GM23338 (cell line): ENCODE measurements around the gene RAD54L. TPM values are rescaled to one million over a fixed set of nuclear protein-coding genes. Genes with fewer than 3 reads are reported as not detected.

ENCODE experiments used
- ATAC-seq: fragments of 200-7000 bp; cut with Tn5 transposase; 3 replicates; pipeline ENCODE4 v1.9.1; 2020
- DNase-seq: peaks from one replicate; pipeline ENCODE4 v3.0.0-alpha.2; 2015; ENCODE audit warnings: low spot score
- H2AFZ ChIP-seq: fragments of 200-600 bp; sonication (generic); 2 replicates; pipeline ENCODE4 v1.8.0; 2016; ENCODE audit warnings: antibody characterized with exemption, mild to moderate bottlenecking, moderate library complexity
- H3F3A ChIP-seq: fragments of 200-600 bp; sonication (generic); replicated peaks from 2 replicates; pipeline ENCODE4 v1.8.0; 2017; ENCODE audit warnings: antibody characterized with exemption, mixed run types, low read depth
- H3K27ac ChIP-seq: fragments of 200-600 bp; sonication (generic); 2 replicates; pipeline ENCODE4 v1.6.1; 2016; ENCODE audit warnings: low read depth
- H3K27me3 ChIP-seq: fragments of 200-600 bp; sonication (generic); 2 replicates; pipeline ENCODE4 v1.8.0; 2016; ENCODE audit warnings: mild to moderate bottlenecking, mixed run types, moderate library complexity; ENCODE audit not compliant: insufficient read depth
- H3K36me3 ChIP-seq: fragments of 200-600 bp; sonication (generic); 2 replicates; pipeline ENCODE4 v1.8.0; 2016; ENCODE audit warnings: mild to moderate bottlenecking; ENCODE audit not compliant: insufficient read depth
- H3K4me1 ChIP-seq: fragments of 200-600 bp; sonication (generic); 2 replicates; pipeline ENCODE4 v1.8.0; 2016; ENCODE audit warnings: mild to moderate bottlenecking, moderate library complexity; ENCODE audit not compliant: insufficient read depth
- H3K4me2 ChIP-seq: fragments of 200-600 bp; sonication (generic); 2 replicates; pipeline ENCODE4 v1.7.1; 2017; ENCODE audit warnings: mixed run types
- H3K4me3 ChIP-seq: fragments of 200-600 bp; sonication (generic); 2 replicates; pipeline ENCODE4 v1.6.1; 2016; ENCODE audit warnings: mixed run types
- H3K79me2 ChIP-seq: fragments of 200-600 bp; sonication (generic); replicated peaks from 2 replicates; pipeline ENCODE4 v1.8.0; 2017; ENCODE audit warnings: mild to moderate bottlenecking; ENCODE audit not compliant: insufficient read depth
- H3K9me2 ChIP-seq: fragments of 200-600 bp; sonication (generic); 2 replicates; pipeline ENCODE4 v1.8.0; 2017; ENCODE audit not compliant: insufficient read depth
- H4K20me1 ChIP-seq: fragments of 200-600 bp; sonication (generic); replicated peaks from 2 replicates; pipeline ENCODE4 v1.8.0; 2017; ENCODE audit warnings: mild to moderate bottlenecking; ENCODE audit not compliant: insufficient read depth
- H3K27ac Mint-ChIP-seq: 2 replicates; pipeline ENCODE4 v1.8.0; 2020; ENCODE audit warnings: inconsistent platforms, mild to moderate bottlenecking, moderate library complexity, mixed read lengths
- H3K27me3 Mint-ChIP-seq: 3 replicates; pipeline ENCODE4 v1.8.0; 2022; ENCODE audit warnings: low read depth, mild to moderate bottlenecking, moderate library complexity, mixed read lengths, inconsistent platforms; ENCODE audit not compliant: insufficient read depth, poor library complexity
- H3K36me3 Mint-ChIP-seq: 3 replicates; pipeline ENCODE4 v1.8.0; 2021; ENCODE audit warnings: low read depth, mild to moderate bottlenecking, inconsistent platforms, moderate library complexity, mixed read lengths
- H3K4me1 Mint-ChIP-seq: 3 replicates; pipeline ENCODE4 v1.8.0; 2020; ENCODE audit warnings: mild to moderate bottlenecking, inconsistent platforms, mixed read lengths
- H3K4me3 Mint-ChIP-seq: 3 replicates; pipeline ENCODE4 v1.8.0; 2021; ENCODE audit warnings: moderate library complexity, mild to moderate bottlenecking, inconsistent platforms, mixed read lengths
- H3K9me3 Mint-ChIP-seq: 3 replicates; pipeline ENCODE4 v1.8.0; 2020; ENCODE audit warnings: moderate library complexity, mild to moderate bottlenecking, inconsistent platforms, mixed read lengths
- CREB1 ChIP-seq: fragments of 250-450 bp; sonication (Bioruptor Pico); IDR thresholded peaks from 2 replicates; pipeline ENCODE4 v1.5.0; 2020; ENCODE audit warnings: low read depth, mild to moderate bottlenecking, moderate library complexity
- EZH2 ChIP-seq: fragments of 200-600 bp; sonication (generic); IDR thresholded peaks from one replicate; pipeline ENCODE4 v1.8.0; 2017; ENCODE audit warnings: antibody characterized with exemption, mild to moderate bottlenecking, low read depth; ENCODE audit not compliant: unreplicated experiment
- EZH2phosphoT487 ChIP-seq: fragments of 200-600 bp; sonication (generic); IDR thresholded peaks from one replicate; pipeline ENCODE4 v1.8.1; 2018; ENCODE audit warnings: antibody characterized with exemption; ENCODE audit not compliant: unreplicated experiment
- JUNB ChIP-seq: IDR thresholded peaks from one replicate; pipeline ENCODE4 v1.6.1; 2016; ENCODE audit warnings: antibody characterized with exemption; ENCODE audit not compliant: unreplicated experiment
- NANOG ChIP-seq: IDR thresholded peaks from 2 replicates; pipeline ENCODE4 v1.6.1; 2016; ENCODE audit warnings: antibody characterized with exemption, borderline replicate concordance
- POLR2AphosphoS5 ChIP-seq: IDR thresholded peaks from 2 replicates; pipeline ENCODE4 v1.6.1; 2016; ENCODE audit warnings: antibody characterized with exemption, low read depth
- STAT1 ChIP-seq: IDR thresholded peaks from one replicate; pipeline ENCODE4 v1.6.1; 2016; ENCODE audit warnings: antibody characterized with exemption; ENCODE audit not compliant: unreplicated experiment
- ZNF114 ChIP-seq: fragments of 250-450 bp; sonication (Bioruptor Pico); IDR thresholded peaks from 2 replicates; pipeline ENCODE4 v1.5.0; 2020; ENCODE audit warnings: mild to moderate bottlenecking, moderate library complexity
- ZNF331 ChIP-seq: fragments of 250-450 bp; sonication (Bioruptor Pico); IDR thresholded peaks from 2 replicates; pipeline ENCODE4 v1.5.0; 2020; ENCODE audit warnings: low read depth, mild to moderate bottlenecking, moderate library complexity
- polyA plus RNA-seq: library from polyadenylated mRNA; unstranded; fragments of >200 nt; fragmentation: Nextera tagmentation; extraction: Ambion mirVana; gene quantifications from 2 replicates; pipeline ENCODE4 v1.2.1, GENCODE V29; 2016
- total RNA-seq: library from RNA; depleted of rRNA; stranded (reverse); fragments of >200 nt; shearing (Covaris generic); gene quantifications from 2 replicates; pipeline ENCODE4 v1.2.3, GENCODE V29; 2014
- TF ChIP-seq, protein P1 (sequence below): fragments of 250-450 bp; sonication (Bioruptor Pico); IDR thresholded peaks from 2 replicates; pipeline ENCODE4 v1.5.0; 2020; ENCODE audit warnings: mild to moderate bottlenecking, moderate library complexity
- TF ChIP-seq, protein P2 (sequence below), 2 experiments: fragments of 200-600 bp in 1 of 2; sonication (generic) in 1 of 2; conservative IDR thresholded peaks; 2 replicates each; pipeline versions ENCODE4 v1.5.1 to v1.6.1; 2016 to 2017; ENCODE audit warnings: antibody characterized with exemption in 2 of 2, low read depth in 2 of 2, mild to moderate bottlenecking in 2 of 2, moderate library complexity in 1 of 2
- TF ChIP-seq, protein P3 (sequence below): IDR thresholded peaks from one replicate; pipeline ENCODE4 v1.6.1; 2018; ENCODE audit warnings: antibody characterized with exemption; ENCODE audit not compliant: unreplicated experiment
- TF ChIP-seq, protein P4 (sequence below): IDR thresholded peaks from 2 replicates; pipeline ENCODE4 v1.6.1; 2016; ENCODE audit warnings: antibody characterized with exemption

RAD54L gene
- total and polyA plus RNA-seq, 2 experiments from 2014 or later = 26.4 to 48.1 TPM

DNA sequence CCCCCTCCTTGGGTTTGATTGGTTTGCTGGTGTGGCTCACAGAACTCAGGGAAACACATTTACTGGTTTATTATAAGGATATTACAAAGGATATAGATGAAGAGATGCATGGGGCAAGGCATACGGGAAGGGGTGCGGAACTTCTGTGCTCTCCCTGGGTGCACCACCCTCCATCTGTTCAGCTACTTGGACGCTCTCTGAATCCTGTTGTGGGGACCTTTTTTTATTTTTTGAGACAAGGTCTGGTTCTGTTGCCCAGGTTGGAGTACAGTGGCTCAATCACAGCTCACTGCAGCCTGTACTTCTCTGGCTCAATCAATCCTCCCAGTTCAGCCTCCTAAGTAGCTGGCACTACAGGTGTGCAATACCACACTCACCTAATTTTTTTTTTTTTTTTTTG lies 37.0 kb upstream of the RAD54L start:
- peaks cover 3% of the 10 kb centered on the region for H3K27me3 Mint-ChIP-seq
- H3K79me2 ChIP-seq = no peaks in the 10 kb centered on the region
- H2AFZ ChIP-seq = no peak overlapping the region
- H3K27me3 ChIP-seq = no peaks in the 10 kb centered on the region
- H3K4me3 ChIP-seq = no peak overlapping the region
- TF ChIP-seq, protein P1, sequence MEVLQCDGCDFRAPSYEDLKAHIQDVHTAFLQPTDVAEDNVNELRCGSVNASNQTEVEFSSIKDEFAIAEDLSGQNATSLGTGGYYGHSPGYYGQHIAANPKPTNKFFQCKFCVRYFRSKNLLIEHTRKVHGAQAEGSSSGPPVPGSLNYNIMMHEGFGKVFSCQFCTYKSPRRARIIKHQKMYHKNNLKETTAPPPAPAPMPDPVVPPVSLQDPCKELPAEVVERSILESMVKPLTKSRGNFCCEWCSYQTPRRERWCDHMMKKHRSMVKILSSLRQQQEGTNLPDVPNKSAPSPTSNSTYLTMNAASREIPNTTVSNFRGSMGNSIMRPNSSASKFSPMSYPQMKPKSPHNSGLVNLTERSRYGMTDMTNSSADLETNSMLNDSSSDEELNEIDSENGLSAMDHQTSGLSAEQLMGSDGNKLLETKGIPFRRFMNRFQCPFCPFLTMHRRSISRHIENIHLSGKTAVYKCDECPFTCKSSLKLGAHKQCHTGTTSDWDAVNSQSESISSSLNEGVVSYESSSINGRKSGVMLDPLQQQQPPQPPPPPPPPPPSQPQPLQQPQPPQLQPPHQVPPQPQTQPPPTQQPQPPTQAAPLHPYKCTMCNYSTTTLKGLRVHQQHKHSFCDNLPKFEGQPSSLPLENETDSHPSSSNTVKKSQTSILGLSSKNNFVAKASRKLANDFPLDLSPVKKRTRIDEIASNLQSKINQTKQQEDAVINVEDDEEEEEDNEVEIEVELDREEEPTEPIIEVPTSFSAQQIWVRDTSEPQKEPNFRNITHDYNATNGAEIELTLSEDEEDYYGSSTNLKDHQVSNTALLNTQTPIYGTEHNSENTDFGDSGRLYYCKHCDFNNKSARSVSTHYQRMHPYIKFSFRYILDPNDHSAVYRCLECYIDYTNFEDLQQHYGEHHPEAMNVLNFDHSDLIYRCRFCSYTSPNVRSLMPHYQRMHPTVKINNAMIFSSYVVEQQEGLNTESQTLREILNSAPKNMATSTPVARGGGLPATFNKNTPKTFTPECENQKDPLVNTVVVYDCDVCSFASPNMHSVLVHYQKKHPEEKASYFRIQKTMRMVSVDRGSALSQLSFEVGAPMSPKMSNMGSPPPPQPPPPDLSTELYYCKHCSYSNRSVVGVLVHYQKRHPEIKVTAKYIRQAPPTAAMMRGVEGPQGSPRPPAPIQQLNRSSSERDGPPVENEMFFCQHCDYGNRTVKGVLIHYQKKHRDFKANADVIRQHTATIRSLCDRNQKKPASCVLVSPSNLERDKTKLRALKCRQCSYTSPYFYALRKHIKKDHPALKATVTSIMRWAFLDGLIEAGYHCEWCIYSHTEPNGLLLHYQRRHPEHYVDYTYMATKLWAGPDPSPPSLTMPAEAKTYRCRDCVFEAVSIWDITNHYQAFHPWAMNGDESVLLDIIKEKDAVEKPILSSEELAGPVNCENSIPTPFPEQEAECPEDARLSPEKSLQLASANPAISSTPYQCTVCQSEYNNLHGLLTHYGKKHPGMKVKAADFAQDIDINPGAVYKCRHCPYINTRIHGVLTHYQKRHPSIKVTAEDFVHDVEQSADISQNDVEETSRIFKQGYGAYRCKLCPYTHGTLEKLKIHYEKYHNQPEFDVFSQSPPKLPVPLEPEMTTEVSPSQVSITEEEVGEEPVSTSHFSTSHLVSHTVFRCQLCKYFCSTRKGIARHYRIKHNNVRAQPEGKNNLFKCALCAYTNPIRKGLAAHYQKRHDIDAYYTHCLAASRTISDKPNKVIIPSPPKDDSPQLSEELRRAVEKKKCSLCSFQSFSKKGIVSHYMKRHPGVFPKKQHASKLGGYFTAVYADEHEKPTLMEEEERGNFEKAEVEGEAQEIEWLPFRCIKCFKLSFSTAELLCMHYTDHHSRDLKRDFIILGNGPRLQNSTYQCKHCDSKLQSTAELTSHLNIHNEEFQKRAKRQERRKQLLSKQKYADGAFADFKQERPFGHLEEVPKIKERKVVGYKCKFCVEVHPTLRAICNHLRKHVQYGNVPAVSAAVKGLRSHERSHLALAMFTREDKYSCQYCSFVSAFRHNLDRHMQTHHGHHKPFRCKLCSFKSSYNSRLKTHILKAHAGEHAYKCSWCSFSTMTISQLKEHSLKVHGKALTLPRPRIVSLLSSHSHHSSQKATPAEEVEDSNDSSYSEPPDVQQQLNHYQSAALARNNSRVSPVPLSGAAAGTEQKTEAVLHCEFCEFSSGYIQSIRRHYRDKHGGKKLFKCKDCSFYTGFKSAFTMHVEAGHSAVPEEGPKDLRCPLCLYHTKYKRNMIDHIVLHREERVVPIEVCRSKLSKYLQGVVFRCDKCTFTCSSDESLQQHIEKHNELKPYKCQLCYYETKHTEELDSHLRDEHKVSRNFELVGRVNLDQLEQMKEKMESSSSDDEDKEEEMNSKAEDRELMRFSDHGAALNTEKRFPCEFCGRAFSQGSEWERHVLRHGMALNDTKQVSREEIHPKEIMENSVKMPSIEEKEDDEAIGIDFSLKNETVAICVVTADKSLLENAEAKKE = no peak
- TF ChIP-seq JUNB = no peak
- no peak for TF ChIP-seq EZH2
- TF ChIP-seq ZNF331 = no peak
- TF ChIP-seq, protein P2, sequence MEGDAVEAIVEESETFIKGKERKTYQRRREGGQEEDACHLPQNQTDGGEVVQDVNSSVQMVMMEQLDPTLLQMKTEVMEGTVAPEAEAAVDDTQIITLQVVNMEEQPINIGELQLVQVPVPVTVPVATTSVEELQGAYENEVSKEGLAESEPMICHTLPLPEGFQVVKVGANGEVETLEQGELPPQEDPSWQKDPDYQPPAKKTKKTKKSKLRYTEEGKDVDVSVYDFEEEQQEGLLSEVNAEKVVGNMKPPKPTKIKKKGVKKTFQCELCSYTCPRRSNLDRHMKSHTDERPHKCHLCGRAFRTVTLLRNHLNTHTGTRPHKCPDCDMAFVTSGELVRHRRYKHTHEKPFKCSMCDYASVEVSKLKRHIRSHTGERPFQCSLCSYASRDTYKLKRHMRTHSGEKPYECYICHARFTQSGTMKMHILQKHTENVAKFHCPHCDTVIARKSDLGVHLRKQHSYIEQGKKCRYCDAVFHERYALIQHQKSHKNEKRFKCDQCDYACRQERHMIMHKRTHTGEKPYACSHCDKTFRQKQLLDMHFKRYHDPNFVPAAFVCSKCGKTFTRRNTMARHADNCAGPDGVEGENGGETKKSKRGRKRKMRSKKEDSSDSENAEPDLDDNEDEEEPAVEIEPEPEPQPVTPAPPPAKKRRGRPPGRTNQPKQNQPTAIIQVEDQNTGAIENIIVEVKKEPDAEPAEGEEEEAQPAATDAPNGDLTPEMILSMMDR (conservative IDR thresholded peaks at IDR 0.05; ENCODE audit: low read depth in 2 of 2) = no peak
- TF ChIP-seq, protein P3, sequence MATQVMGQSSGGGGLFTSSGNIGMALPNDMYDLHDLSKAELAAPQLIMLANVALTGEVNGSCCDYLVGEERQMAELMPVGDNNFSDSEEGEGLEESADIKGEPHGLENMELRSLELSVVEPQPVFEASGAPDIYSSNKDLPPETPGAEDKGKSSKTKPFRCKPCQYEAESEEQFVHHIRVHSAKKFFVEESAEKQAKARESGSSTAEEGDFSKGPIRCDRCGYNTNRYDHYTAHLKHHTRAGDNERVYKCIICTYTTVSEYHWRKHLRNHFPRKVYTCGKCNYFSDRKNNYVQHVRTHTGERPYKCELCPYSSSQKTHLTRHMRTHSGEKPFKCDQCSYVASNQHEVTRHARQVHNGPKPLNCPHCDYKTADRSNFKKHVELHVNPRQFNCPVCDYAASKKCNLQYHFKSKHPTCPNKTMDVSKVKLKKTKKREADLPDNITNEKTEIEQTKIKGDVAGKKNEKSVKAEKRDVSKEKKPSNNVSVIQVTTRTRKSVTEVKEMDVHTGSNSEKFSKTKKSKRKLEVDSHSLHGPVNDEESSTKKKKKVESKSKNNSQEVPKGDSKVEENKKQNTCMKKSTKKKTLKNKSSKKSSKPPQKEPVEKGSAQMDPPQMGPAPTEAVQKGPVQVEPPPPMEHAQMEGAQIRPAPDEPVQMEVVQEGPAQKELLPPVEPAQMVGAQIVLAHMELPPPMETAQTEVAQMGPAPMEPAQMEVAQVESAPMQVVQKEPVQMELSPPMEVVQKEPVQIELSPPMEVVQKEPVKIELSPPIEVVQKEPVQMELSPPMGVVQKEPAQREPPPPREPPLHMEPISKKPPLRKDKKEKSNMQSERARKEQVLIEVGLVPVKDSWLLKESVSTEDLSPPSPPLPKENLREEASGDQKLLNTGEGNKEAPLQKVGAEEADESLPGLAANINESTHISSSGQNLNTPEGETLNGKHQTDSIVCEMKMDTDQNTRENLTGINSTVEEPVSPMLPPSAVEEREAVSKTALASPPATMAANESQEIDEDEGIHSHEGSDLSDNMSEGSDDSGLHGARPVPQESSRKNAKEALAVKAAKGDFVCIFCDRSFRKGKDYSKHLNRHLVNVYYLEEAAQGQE = no peak
- no peak for TF ChIP-seq POLR2AphosphoS5
- no peak for TF ChIP-seq CREB1 (CRISPR knock-in tag)
- no peak for TF ChIP-seq STAT1
- no peak for TF ChIP-seq NANOG
- TF ChIP-seq, protein P4, sequence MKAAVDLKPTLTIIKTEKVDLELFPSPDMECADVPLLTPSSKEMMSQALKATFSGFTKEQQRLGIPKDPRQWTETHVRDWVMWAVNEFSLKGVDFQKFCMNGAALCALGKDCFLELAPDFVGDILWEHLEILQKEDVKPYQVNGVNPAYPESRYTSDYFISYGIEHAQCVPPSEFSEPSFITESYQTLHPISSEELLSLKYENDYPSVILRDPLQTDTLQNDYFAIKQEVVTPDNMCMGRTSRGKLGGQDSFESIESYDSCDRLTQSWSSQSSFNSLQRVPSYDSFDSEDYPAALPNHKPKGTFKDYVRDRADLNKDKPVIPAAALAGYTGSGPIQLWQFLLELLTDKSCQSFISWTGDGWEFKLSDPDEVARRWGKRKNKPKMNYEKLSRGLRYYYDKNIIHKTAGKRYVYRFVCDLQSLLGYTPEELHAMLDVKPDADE = no peak
- TF ChIP-seq ZNF114 (CRISPR knock-in tag) = no peak
- no peak for TF ChIP-seq EZH2phosphoT487
- H3K27ac ChIP-seq = no peak overlapping the region; the same call in 1 of the 2 replicates
- H3K4me3 Mint-ChIP-seq = no peak overlapping the region
- no peak overlapping the region; the same call in 1 of the 2 replicates for H3K27ac Mint-ChIP-seq
- no peaks in the 10 kb centered on the region; the same call in 1 of the 2 replicates for H3K9me2 ChIP-seq
- no peaks in the 10 kb centered on the region for H3F3A ChIP-seq
- H3K36me3 Mint-ChIP-seq = no peaks in the 10 kb centered on the region
- no peaks in the 10 kb centered on the region for H3K36me3 ChIP-seq
- no peak for DNase-seq
- no peak overlapping the region for H3K4me2 ChIP-seq
- 0 out of 2 replicates have a peak, but pooled peaks cover 3% of the 10 kb centered on the region for H4K20me1 ChIP-seq
- H3K4me1 Mint-ChIP-seq = peaks cover 2% of the 10 kb centered on the region; the same call in 2 of the 3 replicates
- no peak for ATAC-seq
- no peaks in the 10 kb centered on the region for H3K9me3 Mint-ChIP-seq
- H3K4me1 ChIP-seq = no peaks in the 10 kb centered on the region
